Measurements from ENCODE around the gene SYPL2. TPM values are rescaled to one million over a fixed set of nuclear protein-coding genes. Genes with fewer than 3 reads are reported as not detected.
A peak's percentile ranks its signal among the peaks of the same experiment; 100 is the strongest.

SYPL2 gene
- total RNA-seq, 1 donor from 2014 or later: 1.5 TPM

- H3K27me3 ChIP-seq (ENCODE audit: low read depth): no peaks in the 10 kb centered on the region
- no peak overlapping the region for H3K4me3 ChIP-seq
- H3K9me3 ChIP-seq: no peaks in the 10 kb centered on the region
- no peaks in the 10 kb centered on the region for H3K36me3 ChIP-seq
- ATAC-seq (no peak), DNase-seq (no peak)
- intact Hi-C loops (cut with DNase I): no loop called here
- H3K27ac ChIP-seq: no peak overlapping the region
- TF ChIP-seq, protein P1, sequence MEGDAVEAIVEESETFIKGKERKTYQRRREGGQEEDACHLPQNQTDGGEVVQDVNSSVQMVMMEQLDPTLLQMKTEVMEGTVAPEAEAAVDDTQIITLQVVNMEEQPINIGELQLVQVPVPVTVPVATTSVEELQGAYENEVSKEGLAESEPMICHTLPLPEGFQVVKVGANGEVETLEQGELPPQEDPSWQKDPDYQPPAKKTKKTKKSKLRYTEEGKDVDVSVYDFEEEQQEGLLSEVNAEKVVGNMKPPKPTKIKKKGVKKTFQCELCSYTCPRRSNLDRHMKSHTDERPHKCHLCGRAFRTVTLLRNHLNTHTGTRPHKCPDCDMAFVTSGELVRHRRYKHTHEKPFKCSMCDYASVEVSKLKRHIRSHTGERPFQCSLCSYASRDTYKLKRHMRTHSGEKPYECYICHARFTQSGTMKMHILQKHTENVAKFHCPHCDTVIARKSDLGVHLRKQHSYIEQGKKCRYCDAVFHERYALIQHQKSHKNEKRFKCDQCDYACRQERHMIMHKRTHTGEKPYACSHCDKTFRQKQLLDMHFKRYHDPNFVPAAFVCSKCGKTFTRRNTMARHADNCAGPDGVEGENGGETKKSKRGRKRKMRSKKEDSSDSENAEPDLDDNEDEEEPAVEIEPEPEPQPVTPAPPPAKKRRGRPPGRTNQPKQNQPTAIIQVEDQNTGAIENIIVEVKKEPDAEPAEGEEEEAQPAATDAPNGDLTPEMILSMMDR (IDR thresholded peaks at IDR 0.05): no peak
- H3K4me1 ChIP-seq: no peaks in the 10 kb centered on the region
Observed at GRCh38 chr1:109523706-109524105, 57.4 kb downstream of the SYPL2 start.

DNA sequence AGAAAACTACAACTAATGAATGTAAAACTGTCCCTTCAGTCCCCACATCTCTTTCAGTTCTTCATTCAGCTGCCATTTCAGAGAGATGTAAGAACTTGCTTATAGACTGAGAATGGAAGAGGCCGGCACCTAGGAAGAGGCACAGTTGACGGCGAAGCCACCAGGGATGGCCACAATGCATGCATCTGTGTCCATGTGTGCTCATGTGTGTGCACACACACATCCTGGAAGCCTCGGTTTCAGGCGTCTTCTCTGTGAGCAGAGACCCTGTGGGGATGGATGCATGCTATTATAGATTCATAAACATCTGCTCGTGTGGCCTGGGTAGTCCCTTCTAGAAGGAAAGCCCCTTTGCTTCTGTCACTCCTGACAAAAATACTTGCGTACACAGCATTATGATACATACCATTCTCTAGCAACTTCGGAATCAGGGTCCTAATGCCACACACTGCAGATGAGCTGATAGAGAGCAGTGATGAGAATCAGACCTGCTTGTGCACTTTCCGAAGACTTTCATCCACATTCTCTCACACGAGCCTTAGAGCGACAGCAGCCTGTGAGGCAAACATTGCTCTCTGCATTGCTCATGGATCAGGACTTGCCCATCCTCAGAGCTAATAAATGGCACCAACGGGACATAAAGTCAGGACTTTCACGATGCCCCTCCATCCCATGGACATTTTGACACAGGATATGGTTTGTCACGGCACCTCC is 60.9 kb downstream of the SYPL2 start:
- no peak for DNase-seq
- intact Hi-C loops (cut with DNase I): no loop called here
- H3K4me3 ChIP-seq: no peak overlapping the region
- no peak for ATAC-seq
- H3K27ac ChIP-seq: no peak overlapping the region
- H3K27me3 ChIP-seq (ENCODE audit: low read depth): no peaks in the 10 kb centered on the region
- peaks cover 4% of the 10 kb centered on the region for H3K4me1 ChIP-seq
- no peaks in the 10 kb centered on the region for H3K36me3 ChIP-seq
- TF ChIP-seq, protein P1 (IDR thresholded peaks at IDR 0.05): no peak
- no peaks in the 10 kb centered on the region for H3K9me3 ChIP-seq

- TF ChIP-seq, protein P1 (IDR thresholded peaks at IDR 0.05): no peak
- Histone ChIP-seq H3K4me1 (peaks cover 12% of the 10 kb centered on the region), H3K27me3 (ENCODE audit: low read depth) (no peaks in the 10 kb centered on the region), H3K4me3 (no peak overlapping the region), H3K27ac (no peak overlapping the region), H3K9me3 (no peaks in the 10 kb centered on the region), H3K36me3 (no peaks in the 10 kb centered on the region)
- intact Hi-C loops (cut with DNase I): no loop called here
- DNase-seq (no peak), ATAC-seq (no peak)
Observed at GRCh38 chr1:109527846-109528695, 61.7 kb downstream of the SYPL2 start.

- Histone ChIP-seq H3K9me3 (no peaks in the 10 kb centered on the region), H3K4me1 (peaks cover 12% of the 10 kb centered on the region), H3K27ac (no peak overlapping the region), H3K36me3 (no peaks in the 10 kb centered on the region), H3K27me3 (ENCODE audit: low read depth) (no peaks in the 10 kb centered on the region), H3K4me3 (no peak overlapping the region)
- DNase-seq (no peak), ATAC-seq (no peak)
- intact Hi-C loops (cut with DNase I): no loop called here
- TF ChIP-seq, protein P1 (IDR thresholded peaks at IDR 0.05): no peak
Observed at GRCh38 chr1:109528712-109529111, 62.4 kb downstream of the SYPL2 start.

GRCh38 chr1:109529881-109530456 is 63.6 kb downstream of the SYPL2 start:
- H3K27ac ChIP-seq: peak overlapping the region; percentile 41
- TF ChIP-seq, protein P1 (IDR thresholded peaks at IDR 0.05): no peak
- H3K4me1 ChIP-seq: peaks cover 12% of the 10 kb centered on the region
- H3K36me3 ChIP-seq: no peaks in the 10 kb centered on the region
- H3K9me3 ChIP-seq: no peaks in the 10 kb centered on the region
- intact Hi-C loops (cut with DNase I): loop anchor here (5.0 kb wide), 1 partner anchor 33 kb away; no protein-coding TSS in a partner anchor
- DNase-seq (no peak), ATAC-seq (no peak)
- no peaks in the 10 kb centered on the region for H3K27me3 ChIP-seq (ENCODE audit: low read depth)
- no peak overlapping the region for H3K4me3 ChIP-seq
